Activated naive CD4-positive, alpha-beta T cell (primary cell): ENCODE measurements around the gene MAF.

Experiments
- DNase-seq, 4 experiments: peaks; one replicate each; lab custom pipeline; 2025; lab: John Stamatoyannopoulos, UW

Gene MAF

DNA sequence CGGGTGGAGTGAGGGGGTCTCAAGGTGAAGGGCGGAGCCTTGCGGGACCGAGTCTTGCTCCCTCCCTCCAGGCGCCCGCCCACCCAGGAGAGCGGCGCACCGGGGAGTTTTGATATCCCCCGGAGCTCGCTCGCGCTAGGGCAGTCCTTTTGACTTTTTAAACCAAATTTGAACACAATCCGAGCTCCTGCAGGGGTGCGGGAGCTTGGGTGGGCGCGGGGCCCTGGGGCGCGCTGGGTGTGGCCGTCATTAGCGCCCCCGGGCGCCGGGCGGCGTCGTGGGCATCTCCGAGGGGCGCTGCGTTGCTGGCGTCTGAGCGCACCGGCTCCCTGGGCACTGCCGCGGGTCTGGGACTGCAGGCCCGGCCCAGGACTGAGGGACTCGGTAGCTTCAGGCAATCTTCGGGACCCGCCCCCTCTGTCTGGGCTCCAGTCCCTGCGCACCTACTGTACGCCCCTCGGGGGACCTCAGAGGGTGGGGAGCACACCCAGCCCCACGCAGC is 10.9 kb downstream of the MAF start:
- no peak for DNase-seq

DNA sequence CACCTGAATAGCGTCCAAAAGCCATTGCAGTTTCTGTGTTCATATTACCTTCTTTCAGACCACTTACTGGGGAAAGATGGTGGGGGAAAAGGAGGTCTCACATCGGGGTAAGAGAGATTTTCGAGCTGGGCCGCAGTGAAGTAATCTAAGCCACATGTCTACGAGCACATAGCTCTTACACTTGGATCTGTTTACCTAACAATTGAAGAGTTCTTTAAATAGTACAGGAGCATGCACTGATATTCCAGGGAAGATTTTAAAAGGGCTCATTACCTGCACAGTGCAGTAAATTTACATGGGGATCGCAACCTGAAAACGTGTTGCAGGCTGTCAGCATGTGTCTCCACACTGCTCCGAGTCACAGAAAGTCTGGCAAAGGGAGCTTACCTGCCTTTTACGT is 12.6 kb downstream of the MAF start:
- no peak for DNase-seq

DNA sequence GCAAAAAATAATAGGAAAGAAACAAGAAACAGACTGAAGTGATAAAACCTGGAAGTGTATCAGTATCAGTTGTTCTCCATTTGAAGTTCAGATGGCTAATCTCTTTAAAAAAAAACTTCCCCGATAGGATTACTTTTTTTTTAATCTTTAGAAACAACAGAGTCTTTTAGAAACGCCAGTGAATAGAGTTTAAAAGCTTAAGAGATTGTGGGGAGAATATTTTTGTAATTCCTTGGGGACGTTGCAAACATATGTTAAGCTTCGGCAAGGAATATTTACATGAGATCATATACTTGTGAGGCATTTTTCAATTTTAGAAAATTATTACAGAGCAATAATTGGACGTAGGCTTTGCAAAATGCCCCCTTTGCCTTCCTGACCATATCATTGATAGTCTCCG is 13.2 kb downstream of the MAF start:
- DNase-seq, result no peak

DNA sequence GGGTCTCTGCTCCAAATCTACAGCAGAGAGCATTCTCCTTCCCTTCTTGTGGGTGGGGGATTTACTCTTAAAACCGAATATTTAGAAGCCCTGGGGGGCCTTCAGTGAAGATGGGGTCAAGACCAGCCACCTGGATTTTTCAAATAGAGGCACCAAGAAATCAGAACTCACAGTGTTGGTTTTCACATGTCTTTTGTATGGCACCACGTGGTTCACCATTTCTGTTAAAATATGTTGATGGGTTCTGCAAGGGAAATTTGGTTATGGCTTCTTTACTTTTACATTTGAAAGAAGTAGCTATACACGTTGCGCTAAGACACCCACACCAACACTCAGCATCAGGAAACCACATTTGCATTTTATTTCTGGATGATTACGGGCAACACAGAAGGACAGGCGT is 17.7 kb downstream of the MAF start:
- DNase-seq, result no peak

DNA sequence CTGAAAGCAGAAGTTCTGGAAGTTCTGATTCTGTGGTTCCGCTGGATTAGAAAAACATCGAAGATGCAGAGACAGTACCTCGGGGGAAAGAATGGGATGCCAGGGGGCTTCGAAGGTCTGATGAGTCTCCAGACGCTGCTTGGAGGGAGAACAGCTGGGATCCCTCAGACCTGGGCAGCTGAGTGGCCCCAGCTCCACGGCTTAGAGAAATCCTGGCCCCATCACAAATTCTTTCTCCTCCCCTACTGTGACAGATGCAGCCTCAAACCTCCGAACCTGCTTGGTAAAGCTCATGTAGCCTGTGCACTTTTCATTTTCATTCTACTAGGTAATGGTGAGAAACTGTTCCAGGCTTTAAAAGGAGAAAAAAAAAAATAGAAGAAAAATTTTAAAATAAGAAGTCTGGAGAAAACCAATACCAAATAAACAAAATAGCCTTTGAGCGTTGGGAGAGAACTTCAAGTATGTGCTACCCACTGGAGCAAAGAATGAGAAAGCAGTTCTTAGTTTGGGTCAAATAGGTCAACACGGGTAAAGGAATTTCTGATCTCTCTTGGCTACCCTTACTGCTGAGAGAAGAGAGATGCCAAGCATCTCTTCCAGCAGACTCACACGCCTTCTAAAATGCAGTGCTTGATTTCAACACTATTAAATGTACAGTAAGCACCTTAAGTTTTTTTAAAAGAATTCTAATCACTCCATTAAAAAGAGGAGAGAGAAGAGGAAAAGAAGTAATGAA is 19.9 kb downstream of the MAF start:
- no peak for DNase-seq

DNA sequence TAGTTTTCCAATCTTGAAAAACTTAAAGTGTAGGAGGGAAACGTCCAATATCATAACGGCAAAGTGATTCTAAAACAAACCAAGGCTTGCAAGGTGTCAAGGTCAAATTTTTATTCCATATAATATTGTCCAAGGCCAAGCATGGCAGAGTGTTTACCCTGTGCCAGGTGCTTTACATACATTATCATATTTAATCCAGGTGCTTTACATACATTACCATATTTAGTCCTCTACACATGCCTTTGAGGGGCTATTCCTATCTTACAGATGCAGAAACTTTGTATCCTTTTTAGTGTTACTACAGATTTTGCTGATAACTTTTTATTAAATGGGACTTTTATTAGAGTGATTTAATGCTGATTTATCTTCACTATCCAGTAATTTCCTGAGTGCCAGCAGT is 23.9 kb downstream of the MAF start:
- DNase-seq, result no peak

DNA sequence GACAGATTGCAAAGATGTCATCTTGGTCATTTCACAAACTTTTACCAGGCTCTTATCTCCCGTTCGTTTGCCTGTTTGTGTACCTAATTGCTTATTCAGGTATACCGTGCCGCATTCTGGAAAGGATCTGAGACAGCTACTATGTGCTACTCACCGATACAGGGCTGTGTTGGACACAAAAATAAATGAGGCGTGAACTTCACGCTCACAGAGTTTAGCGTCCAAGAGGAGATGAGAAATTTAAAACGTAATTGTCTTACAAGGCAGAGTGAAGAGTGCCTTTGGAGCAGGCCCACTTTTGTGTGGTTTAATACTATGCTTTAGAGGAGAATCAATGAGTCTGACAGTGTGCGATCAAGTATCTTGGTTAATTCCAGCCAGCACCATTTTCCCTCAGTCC is 26.7 kb downstream of the MAF start:
- no peak for DNase-seq

DNA sequence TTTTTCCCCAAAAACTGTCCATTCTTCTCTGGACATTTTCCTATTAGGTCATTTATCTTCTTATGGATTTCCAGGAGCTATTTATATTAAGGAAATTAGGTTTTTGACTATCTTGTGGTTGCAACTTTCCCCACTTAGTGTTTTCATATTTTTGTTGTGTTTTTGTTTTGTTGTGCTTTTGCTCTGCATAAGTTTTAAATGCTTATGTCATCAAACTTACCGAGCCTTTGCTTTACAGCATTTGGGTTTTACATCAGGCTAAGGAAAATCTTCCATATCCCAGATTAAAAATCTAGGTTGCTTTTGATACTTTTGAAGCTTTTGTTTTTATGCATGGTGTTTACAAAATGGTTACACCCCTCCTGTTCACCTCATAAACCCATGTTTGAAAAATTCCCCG is 27.5 kb downstream of the MAF start:
- DNase-seq, result no peak

DNA sequence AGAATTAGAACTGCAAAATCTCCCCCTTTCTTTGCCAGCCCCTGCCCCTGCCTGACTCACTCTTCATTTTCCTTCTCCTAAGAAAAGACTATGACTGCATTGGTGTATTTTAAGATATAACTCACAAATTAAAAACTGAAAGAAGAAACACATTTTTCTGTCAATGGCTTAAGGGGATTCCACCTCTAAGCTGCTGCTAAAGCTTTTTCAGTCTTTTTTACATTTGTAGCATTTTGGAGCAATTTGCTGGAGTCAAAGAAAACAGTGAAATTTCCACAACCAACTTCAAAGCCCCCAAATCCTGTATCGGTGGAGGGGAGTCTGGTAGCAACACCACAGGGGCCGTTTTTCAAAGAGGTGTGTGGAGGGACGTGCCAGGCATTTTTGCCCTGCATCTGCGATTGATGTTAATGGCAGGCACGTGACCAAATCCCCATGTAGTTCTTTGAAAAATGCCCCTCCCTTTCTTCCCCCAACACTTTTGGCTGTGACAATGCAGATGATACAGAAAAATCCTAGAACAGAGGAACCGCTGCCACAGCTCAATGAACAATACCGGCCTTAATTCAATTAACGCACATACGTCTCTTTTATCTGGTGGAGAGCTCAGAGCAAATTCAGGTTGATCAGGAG is 28.5 kb downstream of the MAF start:
- no peak for DNase-seq

DNA sequence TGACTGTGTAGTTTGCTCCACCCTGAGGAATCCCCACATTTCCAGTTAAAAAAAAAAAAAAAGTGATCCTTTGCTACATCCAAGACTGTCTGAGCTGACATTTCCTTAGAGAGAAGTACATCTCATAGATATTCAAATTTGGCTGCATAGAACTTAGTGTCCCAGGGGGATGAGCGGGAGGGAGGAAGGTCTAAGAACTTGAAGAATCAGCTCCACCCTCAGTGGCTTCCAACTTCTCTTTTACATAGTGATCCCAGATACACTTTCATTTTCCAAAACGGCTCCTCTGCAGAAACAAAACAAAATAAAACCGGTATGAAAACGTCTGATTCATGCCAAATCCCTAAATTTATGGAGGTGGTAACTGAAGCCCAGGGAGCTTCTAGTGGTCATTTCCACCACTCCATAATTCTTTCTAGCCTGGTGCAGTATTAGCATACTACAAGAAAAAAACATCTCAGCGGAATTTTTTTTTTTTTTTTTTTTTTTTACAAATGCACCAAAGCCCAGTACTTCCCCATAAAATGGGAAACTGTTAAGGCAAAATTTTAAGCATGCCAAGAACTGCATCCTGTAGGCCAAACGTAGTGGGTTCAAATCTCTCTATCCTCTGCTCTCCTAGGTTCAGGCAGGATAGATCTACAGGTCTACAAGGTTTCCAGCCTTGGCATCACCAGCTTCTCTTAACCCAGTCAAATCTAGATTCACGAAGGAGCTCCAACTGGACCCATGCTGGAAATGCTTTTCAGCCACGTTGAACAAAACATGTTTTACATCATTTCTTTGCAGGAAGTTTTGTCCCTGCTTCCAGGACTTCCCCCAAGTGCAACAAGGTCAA is 29.3 kb downstream of the MAF start:
- no peak for DNase-seq

DNA sequence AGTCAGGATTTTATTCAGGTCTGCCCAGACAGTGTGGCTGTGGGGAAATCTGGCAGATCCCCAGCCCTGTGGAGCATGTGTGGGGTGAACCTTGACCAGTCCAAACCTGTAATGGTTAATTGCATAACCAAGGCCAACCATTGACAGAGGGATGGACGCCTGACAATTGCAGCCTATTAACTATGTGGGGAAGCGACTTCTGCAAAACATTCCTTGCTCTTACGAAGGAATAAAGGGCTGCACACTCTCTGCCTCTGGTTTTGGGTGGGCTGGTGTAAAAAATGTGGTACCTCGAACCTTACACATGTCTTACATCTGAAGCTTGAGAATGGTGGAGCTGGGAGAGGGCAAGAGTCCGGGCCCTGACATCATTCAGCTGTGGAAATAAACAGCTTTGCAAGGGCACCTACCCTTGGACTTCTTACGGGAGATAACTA is 35.8 kb downstream of the MAF start:
- no peak for DNase-seq

DNA sequence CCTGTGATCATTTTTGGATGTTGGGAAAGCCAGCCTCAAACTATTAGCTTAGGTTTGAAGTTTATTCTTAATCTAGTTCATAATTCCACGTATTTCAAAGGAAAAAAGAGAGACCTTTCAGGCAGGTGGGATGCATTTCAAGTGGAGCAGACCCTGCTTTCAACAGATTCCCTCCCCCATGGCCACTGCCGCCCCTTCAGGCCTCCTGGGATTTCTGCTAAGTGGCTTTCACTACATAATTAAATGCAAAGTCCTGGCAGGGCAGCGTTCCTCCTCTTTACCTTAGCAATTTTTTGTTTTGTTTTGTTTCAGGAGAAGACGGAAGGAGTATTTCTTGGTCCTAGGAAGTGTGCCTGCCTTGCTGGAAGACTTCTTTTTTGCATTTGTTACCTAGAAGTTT is 36.6 kb downstream of the MAF start:
- no peak for DNase-seq

DNA sequence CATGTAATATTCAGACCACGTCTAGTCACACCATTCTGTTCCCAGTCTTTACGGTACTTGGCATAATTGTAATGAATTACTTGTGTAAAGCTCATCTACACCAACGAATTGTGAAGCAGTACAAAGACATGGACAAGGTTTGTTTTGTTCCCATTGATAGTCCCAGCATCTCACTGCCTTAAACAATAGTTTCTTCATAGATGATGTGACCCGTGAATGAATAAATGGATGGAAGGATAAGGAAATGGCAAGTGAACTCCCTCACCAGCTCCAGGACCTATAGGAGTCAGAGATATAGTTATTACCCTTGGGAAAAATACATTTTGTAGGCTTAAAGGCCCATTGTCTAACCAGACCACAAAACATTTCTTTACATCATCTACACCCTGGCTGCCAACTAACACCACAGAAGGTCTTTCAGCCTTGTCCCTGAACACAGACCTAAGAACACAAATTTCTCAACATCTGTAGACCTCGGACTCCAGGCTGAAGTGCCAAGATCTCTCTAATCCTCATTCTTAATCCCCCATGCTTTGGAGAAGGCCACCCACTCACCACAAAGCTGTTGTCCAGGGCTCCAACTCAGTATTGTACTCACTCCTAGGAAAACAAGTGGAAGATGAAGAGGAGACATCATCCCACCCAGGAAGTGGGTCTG is 38.2 kb downstream of the MAF start:
- DNase-seq, result no peak

DNA sequence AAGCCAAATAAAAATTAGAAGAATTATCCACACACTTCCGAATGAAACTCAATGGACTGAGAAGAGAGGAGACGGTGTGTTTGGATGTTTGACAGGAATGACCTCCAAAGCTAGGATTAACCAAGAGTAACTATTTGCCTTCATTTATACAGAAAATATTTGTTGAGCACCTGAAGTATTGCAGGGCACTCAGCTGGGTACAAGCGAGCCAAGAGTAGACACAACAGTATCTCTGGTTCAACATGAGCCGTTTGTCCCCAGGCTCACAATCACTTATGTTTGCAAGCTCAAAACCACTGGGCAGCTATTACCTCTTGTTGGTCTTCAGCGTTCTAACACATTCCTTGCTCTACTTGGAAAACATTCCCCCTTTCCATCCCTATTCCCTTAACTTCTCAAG is 38.8 kb downstream of the MAF start:
- no peak for DNase-seq

DNA sequence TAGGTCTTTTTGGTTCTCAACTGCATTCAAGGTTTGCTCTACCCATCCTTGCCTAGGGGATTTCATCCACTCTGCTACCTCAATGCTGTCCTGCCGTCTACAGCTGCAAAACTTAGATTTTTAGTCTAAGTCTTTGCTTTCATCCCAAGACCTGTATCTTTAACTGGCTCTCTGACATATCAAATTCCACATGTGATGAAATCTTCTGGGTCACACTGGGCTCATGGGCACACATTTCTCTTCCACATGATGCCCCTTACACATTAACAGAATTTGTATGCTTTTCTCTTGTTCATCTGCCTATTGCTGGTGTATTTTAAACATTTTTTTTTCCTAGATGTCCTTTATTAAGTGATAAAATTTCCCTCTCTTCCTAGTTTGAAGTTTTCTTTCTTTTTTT is 39.6 kb downstream of the MAF start:
- DNase-seq, result no peak

DNA sequence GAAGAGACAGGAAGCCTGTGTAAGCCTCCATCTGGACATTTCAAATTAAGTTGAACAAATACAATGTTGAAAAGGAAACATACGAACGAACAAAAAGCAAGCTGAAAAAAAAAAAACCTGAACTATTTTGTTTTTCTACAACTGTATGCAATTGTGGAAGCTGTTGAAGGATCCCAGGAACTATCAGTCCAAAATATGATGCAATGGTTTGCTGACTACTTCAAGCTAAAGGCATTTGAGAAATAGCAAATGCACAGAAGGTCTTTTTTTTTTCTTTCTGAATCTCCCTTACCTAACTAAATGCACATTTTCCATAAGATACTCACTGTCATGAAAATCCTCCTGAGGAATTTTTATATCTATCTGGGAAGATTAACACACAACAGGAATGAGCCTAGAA is 40.2 kb downstream of the MAF start:
- DNase-seq, result no peak

DNA sequence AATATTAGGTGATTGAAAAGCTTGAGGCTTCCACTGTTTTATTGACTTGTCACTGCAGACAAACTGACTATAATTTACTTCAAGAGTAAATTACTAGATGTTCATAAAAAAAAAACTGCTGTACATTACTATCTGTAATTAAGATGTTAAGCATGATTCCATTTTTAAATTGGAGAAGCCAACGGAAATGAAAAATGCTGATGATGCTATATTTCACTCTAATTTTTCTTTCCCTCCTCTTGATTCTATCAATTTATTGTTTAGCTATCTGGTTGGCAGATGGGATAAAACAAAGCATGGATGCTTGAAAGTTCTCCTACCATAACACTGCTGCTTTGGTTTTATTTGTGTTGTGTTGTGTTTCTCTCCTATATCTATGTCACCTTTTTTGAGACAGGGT is 41.0 kb downstream of the MAF start:
- DNase-seq, result no peak

DNA sequence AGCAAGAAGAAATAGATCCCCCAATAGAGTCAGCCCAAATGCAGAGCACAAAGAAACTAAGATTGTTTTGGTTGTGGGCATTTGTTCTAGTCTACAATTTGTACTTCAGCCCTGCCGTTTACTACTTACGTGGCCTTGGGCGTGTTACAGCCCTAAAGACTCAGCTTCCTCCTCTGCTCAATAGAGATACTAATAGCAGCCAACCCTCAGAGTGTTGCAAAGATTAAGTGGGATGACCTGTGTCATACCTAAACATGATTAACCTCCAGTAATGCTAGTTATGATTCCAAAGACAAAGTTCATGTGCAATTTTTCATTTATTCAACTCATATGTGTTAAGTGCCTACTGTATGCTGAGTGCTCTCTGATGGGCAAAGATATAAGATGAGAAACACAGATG is 43.1 kb downstream of the MAF start:
- DNase-seq, result no peak

DNA sequence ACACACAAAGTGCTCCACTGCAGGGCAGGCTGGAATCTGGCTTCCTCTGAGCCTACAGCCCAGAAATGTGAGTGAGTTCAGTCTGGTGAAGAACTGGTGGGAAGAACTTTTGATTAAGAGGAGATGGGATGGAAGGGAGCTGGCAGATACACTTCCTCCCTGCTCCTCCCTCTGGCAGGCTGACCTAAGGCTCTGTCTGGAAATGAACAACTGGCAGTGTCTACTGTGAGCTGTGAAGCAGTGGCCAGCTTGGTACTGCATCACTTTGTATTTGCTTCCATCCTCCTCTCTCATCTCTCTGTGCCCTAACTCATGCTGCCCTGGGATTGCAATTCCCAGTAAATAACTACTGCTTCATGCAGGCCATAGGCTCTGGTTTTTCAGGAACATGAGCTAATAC is 45.6 kb downstream of the MAF start:
- no peak for DNase-seq

DNA sequence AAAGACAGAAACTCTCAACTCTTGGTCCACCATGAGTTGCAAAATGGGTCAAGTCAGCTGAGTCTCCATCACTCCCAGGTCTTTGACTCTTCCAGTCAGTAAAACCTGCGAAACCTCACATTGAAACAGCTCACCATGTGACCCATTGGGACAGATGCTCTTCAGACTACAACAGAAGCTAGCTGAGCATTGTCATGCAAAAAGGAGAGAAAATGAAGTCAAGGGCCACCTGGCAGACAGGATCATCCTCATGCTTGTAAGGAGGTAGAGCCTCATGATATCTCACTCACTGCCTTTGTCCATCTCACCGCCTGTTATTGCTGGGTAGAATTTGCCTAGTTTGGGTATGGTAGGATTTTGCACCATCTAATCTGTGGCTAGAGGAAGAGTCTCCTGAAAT is 50.2 kb downstream of the MAF start:
- no peak for DNase-seq

DNA sequence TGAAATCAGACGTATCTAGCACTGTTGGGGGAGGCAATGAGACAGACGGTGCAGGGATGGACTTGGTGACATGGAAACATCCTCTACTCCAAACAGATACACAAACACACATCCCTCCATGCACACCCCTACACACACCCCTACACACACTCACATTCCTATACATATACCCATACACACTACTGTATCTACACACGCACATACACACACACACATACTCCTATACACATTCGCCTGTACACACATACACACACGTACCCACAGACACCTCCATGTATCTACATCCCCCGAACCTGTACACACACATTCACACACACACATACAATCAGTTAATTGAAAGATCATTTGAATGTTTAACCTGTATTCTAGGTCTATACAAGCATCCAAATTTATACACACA is 53.5 kb downstream of the MAF start:
- DNase-seq, result no peak
